Heart left ventricle (tissue), 13 donors: Measurements from ENCODE around the gene OR2W3.

ENCODE experiments used
- CTCF ChIP-seq, 12 donors: fragments of 200-600 bp; sonication (generic) in 4 of 12; IDR thresholded peaks; one replicate each; pipeline versions ENCODE4 v1.5.0 to v1.8.0; 2018 to 2022; ENCODE audit warnings: antibody characterized with exemption in 12 of 12, mild to moderate bottlenecking in 5 of 12
- POLR2A ChIP-seq, 2 donors: fragments of 450-650 bp; IDR thresholded peaks; one replicate each; pipeline ENCODE4 v1.6.1; 2017; ENCODE audit warnings: antibody characterized with exemption in 2 of 2, mild to moderate bottlenecking in 2 of 2, moderate library complexity in 2 of 2
- donor health status: ischemic (EF 13 %, LVEDD 7.1; RV severe dilation, severe dysfunction).
- donor health status: DM: no; HTN: yes; CAD: no.
- donor health status: DM: no; HTN: no; CAD: no.
- donor health status: ischemic (EF 25% LVEDD 6.9; RV normal size, moderate dysfunction).
- donor health status: ischemic (EF 25% LVEDD 5.7; RV mildly dilated, moderate dysfunction).
- donor health status: ischemic (EF 35%, LVEDD 5.7; RV mildly dilated, moderate dysfunction).
- donor health status: nonischemic (EF 11% LVEDD 7.7; RV severe dilation, severe dysfunction).
- donor health status: DM: yes; HTN: yes; CAD: no.
- donor health status: PGD.
- donor health status: ischemic (EF 29% LVEDD 5.4; RV normal size, mild dysfunction).
- donor health status: nonischemic (EF 23%, LVEDD 6.1; RV moderate dilation, normal function).

GRCh38 chr1:247854899-247855545 is 40.4 kb upstream of the OR2W3 start:
- TF ChIP-seq POLR2A (IDR thresholded peaks at IDR 0.05) (no peak), CTCF (IDR thresholded peaks at IDR 0.05) (no peak)
